Common myeloid progenitor, CD34-positive (primary cell): ENCODE results near the gene RIMS1.
"Not testable (repeated sequence)": the region's sequence is repeated elsewhere in the genome, so short reads cannot be mapped to it uniquely, and the experiment has no call there.

ENCODE experiments used
- CTCF ChIA-PET: fragments of 350-600 bp; sonication (Branson Sonifier 250); formaldehyde crosslinking; loops from one replicate; lab custom pipeline; 2021; ENCODE audit warnings: antibody characterized with exemption; lab: Charles Lee
- POLR2A ChIA-PET: fragments of 350-600 bp; sonication (Branson Sonifier 250); formaldehyde crosslinking; loops from one replicate; lab custom pipeline; 2021; ENCODE audit warnings: antibody characterized with exemption; lab: Charles Lee
- DNase-seq, 3 donors: peaks; one replicate each; pipeline versions ENCODE4 v3.0.0 to v3.0.0-alpha.2; 2013
- H3K27ac ChIP-seq, 2 experiments: 1 replicate in 1 of 2; 2 replicates in 1 of 2; pipeline ENCODE4 v1.7.0; 2013; ENCODE audit warnings: inconsistent platforms in 2 of 2, low read length in 2 of 2, mild to moderate bottlenecking in 2 of 2, low read depth in 1 of 2, moderate library complexity in 1 of 2; ENCODE audit not compliant: severe bottlenecking in 2 of 2, insufficient read depth in 1 of 2, poor library complexity in 1 of 2
- H3K27me3 ChIP-seq, 5 experiments: replicated peaks in 2 of 5; 1 replicate in 3 of 5; 2 replicates in 2 of 5; pipeline versions ENCODE4 v1.6.1 to v1.7.0; 2013; ENCODE audit warnings: low read length in 4 of 5, mild to moderate bottlenecking in 2 of 5, moderate library complexity in 2 of 5, inconsistent platforms in 1 of 5; ENCODE audit not compliant: insufficient read depth in 5 of 5, control insufficient read depth in 4 of 5
- H3K36me3 ChIP-seq, 4 experiments: 1 replicate in 2 of 4; 2 replicates in 2 of 4; pipeline versions ENCODE4 v1.6.1 to v1.7.0; 2013; ENCODE audit warnings: low read length in 3 of 4, control low read depth in 1 of 4, mild to moderate bottlenecking in 1 of 4; ENCODE audit not compliant: control insufficient read depth in 4 of 4, insufficient read depth in 4 of 4
- H3K4me1 ChIP-seq, 4 experiments: 1 replicate in 3 of 4; 2 replicates in 1 of 4; pipeline versions ENCODE4 v1.6.1 to v1.7.1; 2013; ENCODE audit warnings: low read length in 3 of 4, mild to moderate bottlenecking in 3 of 4, control low read depth in 1 of 4, inconsistent platforms in 1 of 4, moderate library complexity in 1 of 4; ENCODE audit not compliant: control insufficient read depth in 4 of 4, insufficient read depth in 4 of 4; ENCODE audit errors: control extremely low read depth in 1 of 4
- H3K4me3 ChIP-seq, 7 experiments: 1 replicate in 4 of 7; 2 replicates in 3 of 7; pipeline versions ENCODE4 v1.5.1 to v1.7.0; 2013; ENCODE audit warnings: mild to moderate bottlenecking in 7 of 7, low read length in 6 of 7, moderate library complexity in 6 of 7, inconsistent platforms in 2 of 7, low read depth in 2 of 7, control low read depth in 1 of 7; ENCODE audit not compliant: insufficient read depth in 4 of 7, control insufficient read depth in 1 of 7; ENCODE audit errors: extremely low read depth in 1 of 7
- H3K9me3 ChIP-seq, 5 experiments: 1 replicate in 4 of 5; 2 replicates in 1 of 5; pipeline versions ENCODE4 v1.6.1 to v1.7.1; 2013; ENCODE audit warnings: low read length in 4 of 5, mild to moderate bottlenecking in 2 of 5, inconsistent platforms in 1 of 5, low read depth in 1 of 5, moderate library complexity in 1 of 5; ENCODE audit not compliant: control insufficient read depth in 4 of 5, insufficient read depth in 2 of 5; ENCODE audit errors: control extremely low read depth in 1 of 5
- WGBS: methylation state at CpG from one replicate; pipeline ENCODE4 v1.1.5; 2013; ENCODE audit not compliant: insufficient coverage; 5-methylcytosine and 5-hydroxymethylcytosine counted together

Gene RIMS1

GRCh38 chr6:71979911-71980310 lies 93.6 kb downstream of the RIMS1 start:
- DNase-seq: no peak
- Histone ChIP-seq H3K4me3 (no peak overlapping the region), H3K27me3 (no peaks in the 10 kb centered on the region), H3K27ac (no peak overlapping the region), H3K4me1 (no peaks in the 10 kb centered on the region), H3K9me3 (no peaks in the 10 kb centered on the region), H3K36me3 (no peaks in the 10 kb centered on the region)
- CTCF ChIA-PET: no interaction called here
- POLR2A ChIA-PET: no interaction called here
- 89% methylated on average over 2 of the region's 2 CpGs for WGBS

GRCh38 chr6:71982389-71982788 lies 96.0 kb downstream of the RIMS1 start:
- no peak for DNase-seq
- ChIA-PET POLR2A (no interaction called here), CTCF (no interaction called here)
- Histone ChIP-seq H3K4me1 (no peaks in the 10 kb centered on the region), H3K36me3 (no peaks in the 10 kb centered on the region), H3K9me3 (no peaks in the 10 kb centered on the region), H3K27me3 (no peaks in the 10 kb centered on the region), H3K4me3 (no peak overlapping the region), H3K27ac (no peak overlapping the region)
- 57% methylated on average over 1 of the region's 1 CpG for WGBS

DNA sequence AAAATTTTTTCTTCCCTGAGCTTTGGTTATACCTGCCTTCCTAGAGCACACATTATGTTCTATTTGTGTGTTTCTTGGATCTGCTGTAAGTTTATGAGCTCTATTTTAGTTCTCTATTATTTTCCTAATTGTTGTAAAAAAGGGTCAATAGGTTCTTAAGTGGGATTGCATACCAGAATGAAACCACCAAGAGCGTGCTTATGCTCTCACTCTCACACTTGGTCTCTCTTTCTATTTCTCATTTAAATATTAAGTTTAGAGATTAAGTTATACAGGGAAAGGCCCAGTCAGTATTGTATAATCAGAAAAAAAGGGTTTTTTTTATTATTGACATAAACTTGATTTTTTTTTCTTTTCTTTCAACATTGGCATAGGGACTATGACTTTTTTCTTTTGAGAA lies 96.8 kb downstream of the RIMS1 start:
- Histone ChIP-seq H3K9me3 (no peaks in the 10 kb centered on the region), H3K4me3 (no peak overlapping the region), H3K36me3 (no peaks in the 10 kb centered on the region), H3K27ac (no peak overlapping the region), H3K27me3 (no peaks in the 10 kb centered on the region), H3K4me1 (no peaks in the 10 kb centered on the region)
- WGBS: no CpG with 5 or more reads among the region's 1 CpG
- ChIA-PET CTCF (no interaction called here), POLR2A (no interaction called here)
- DNase-seq: no peak

DNA sequence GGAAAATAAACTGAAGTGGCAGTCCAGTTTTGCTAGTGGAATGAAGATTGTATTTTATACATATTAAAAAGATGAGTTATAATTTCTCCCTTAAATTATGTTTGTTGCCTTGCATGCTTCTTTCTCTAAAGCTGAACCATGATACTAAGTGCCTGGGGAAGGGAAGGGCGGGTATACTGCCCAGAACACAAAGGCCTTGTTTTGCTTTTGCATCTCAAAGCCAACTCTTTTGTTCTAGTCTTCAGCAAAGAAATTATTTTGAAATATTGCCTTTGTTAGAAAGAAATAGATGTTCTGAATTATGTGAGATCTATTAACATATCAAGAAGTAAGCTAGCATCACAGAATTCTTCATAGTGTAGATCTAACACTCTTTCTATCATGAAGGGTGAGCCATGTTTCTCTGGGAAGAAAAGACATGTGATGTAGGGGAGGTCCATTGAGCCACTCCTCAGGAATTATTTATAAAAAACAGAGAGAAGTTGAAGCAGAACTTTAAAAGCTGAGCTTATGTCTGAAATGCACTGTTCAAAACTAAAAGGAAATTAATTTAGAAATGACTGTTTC lies 108.4 kb downstream of the RIMS1 start:
- Histone ChIP-seq H3K27me3 (no peaks in the 10 kb centered on the region), H3K36me3 (no peaks in the 10 kb centered on the region), H3K4me3 (no peak overlapping the region), H3K4me1 (no peaks in the 10 kb centered on the region), H3K27ac (no peak overlapping the region), H3K9me3 (no peaks in the 10 kb centered on the region)
- ChIA-PET CTCF (interaction anchor here (0.5 kb wide), 1 partner anchor 42 kb away, joined by 4 read pairs; no protein-coding TSS in a partner anchor), POLR2A (no interaction called here)
- no peak for DNase-seq
- WGBS: no CpG with 5 or more reads among the region's 1 CpG

DNA sequence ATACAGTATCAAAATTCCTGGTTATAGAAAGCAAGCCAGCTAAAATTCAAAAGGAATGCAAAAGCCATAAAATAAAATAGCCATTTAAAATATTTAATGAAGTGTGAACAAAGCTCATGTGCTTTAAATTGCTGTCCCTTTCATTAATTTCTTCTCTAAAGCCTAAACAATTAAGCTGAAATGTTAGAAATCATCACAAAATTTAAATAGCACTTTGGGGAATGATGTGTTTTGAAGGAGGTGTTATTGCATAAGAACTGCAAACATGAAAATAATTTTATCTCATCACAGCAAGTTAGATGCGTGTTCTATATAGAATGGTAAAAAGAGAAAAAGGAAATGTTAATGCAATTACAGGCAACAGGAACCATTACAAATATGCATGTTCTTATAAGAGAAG lies 111.0 kb downstream of the RIMS1 start:
- no peak overlapping the region for H3K27ac ChIP-seq
- H3K9me3 ChIP-seq: no peaks in the 10 kb centered on the region
- DNase-seq: no peak
- no peaks in the 10 kb centered on the region for H3K27me3 ChIP-seq
- POLR2A ChIA-PET: no interaction called here
- CTCF ChIA-PET: no interaction called here
- no peak overlapping the region for H3K4me3 ChIP-seq
- no peaks in the 10 kb centered on the region for H3K4me1 ChIP-seq
- no peaks in the 10 kb centered on the region for H3K36me3 ChIP-seq
- no CpG with 5 or more reads among the region's 1 CpG for WGBS

DNA sequence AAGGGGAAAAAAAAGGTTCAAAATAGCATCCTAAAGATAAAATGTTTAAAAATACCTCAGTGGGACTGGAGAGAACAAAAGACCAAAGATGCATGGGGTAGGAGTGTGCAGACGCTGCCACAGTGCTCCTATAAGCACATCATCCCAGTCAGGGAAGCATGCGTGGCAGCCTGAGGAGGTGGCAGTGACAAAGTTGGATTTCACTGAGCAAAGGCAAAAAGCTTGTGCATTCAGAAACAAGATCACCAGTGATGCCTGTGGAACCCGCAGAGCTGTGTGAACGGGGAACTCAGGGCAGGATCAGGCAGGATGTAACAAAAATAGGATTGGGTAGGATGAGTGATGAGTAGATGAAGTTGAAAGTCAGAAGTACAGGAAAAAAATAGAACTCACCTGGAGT lies 116.1 kb downstream of the RIMS1 start:
- POLR2A ChIA-PET: no interaction called here
- H3K4me3 ChIP-seq: no peak overlapping the region
- no peak for DNase-seq
- peaks cover 0 to 5% (median 0%) of the 10 kb centered on the region in 5 experiments for H3K9me3 ChIP-seq
- CTCF ChIA-PET: no interaction called here
- H3K36me3 ChIP-seq: no peaks in the 10 kb centered on the region
- no peak overlapping the region for H3K27ac ChIP-seq
- no peaks in the 10 kb centered on the region for H3K27me3 ChIP-seq
- H3K4me1 ChIP-seq: no peaks in the 10 kb centered on the region
- WGBS: 88% methylated on average over 4 of the region's 4 CpGs

DNA sequence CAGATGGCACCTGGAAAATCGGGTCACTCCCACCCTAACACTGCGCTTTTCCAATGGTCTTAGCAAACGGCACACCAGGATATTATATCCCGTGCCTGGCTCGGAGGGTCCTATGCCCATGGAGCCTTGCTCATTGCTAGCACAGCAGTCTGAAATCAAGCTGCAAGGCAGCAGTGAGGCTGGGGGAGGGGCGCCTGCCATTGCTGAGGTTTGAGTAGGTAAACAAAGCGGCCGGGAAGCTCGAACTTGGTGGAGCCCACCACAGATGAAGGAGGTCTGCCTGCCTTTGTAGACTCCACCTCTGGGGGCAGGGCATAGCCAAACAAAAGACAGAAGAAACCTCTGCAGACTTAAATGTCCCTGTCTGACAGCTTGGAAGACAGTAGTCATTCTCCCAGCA lies 120.2 kb downstream of the RIMS1 start:
- H3K4me1 ChIP-seq, CTCF ChIA-PET, H3K27me3 ChIP-seq, DNase-seq, POLR2A ChIA-PET, H3K27ac ChIP-seq, H3K4me3 ChIP-seq, H3K9me3 ChIP-seq, H3K36me3 ChIP-seq: not testable (repeated sequence)
- 96% methylated on average over 8 of the region's 9 CpGs for WGBS
